T-helper 2 cell treated with Interferon-gamma antibody and Interleukin-4, amounts not matched to agents 100 ng/mL and 5 ng/mL, for 36 hours (primary cell): ENCODE data around the gene ISM1. TPM values are rescaled to one million over a fixed set of nuclear protein-coding genes. Genes with fewer than 3 reads are reported as not detected.

ENCODE experiments used
- intact Hi-C: fragments of 100-400 bp; cut with micrococcal nuclease; formaldehyde crosslinking; loops from one replicate; pipeline ENCODE4 v1.15.1; 2023
- total RNA-seq: library from RNA; stranded (reverse); gene quantifications from 2 replicates; pipeline ENCODE4 v1.2.3, GENCODE V29; 2022

ISM1 gene
- total RNA-seq, 1 donor from 2014 or later = 3.0 TPM

DNA sequence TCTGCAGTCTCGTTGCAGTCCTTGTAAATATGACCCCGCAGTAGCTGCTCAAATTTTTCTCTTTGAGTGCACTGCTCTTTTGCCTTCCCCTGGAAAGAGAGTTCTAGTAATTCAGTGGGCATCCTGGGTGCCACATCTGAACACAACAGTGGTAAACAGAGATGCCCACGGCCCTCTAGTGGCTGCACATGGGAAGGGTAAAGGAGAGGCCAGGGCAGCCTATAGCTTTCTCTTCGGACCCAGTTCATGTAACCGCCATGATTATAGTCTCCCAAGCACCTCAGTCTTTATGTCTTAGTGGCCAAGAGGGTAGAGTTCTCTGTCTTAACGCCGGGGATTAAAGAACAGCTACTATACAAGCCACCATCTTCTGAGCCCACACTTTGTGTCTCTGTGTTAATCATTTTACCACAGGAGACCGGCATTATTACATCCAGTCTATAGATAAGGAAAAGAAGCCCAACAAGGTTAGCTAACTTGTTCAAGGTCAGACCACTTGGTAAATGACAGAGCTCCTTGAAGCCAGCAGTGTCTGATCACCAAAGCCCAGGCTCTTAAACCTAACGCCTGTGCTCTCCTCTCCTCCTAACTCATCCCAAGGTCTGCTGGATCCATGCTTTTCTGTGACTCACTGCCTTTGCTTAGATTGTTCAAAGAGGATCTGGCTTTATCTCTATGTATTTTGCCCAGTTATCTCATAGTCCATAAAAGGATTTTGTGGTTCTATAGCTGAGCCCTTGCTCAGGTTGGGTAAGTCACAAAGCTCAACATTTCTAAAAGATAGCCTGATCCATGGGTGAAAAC is 81.8 kb downstream of the ISM1 start:
- intact Hi-C loops = loop anchor here (1.0 to 10.0 kb wide), 4 partner anchors 41 to 184 kb away; no protein-coding TSS in a partner anchor

DNA sequence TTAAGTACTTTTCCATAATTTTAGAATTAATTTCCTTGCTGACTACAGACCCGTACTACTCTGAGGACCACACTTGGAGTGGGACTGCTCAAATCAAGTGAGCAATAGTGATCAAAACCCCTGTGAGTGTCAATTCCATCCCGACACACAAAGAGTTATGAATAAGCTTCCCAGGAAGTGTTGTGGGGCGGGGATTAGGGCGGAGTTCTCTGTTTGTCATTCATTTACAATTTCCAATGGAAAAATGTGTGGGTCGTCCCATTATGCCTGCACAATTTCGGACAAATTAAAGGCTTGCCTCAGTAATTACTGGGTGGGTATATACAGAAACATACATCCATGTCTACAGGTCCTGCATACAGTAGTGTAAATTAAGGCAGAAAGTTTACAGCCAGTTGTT is 84.2 kb downstream of the ISM1 start:
- intact Hi-C loops = loop anchor here (10.0 kb wide), 1 partner anchor 60 kb away; no protein-coding TSS in a partner anchor

DNA sequence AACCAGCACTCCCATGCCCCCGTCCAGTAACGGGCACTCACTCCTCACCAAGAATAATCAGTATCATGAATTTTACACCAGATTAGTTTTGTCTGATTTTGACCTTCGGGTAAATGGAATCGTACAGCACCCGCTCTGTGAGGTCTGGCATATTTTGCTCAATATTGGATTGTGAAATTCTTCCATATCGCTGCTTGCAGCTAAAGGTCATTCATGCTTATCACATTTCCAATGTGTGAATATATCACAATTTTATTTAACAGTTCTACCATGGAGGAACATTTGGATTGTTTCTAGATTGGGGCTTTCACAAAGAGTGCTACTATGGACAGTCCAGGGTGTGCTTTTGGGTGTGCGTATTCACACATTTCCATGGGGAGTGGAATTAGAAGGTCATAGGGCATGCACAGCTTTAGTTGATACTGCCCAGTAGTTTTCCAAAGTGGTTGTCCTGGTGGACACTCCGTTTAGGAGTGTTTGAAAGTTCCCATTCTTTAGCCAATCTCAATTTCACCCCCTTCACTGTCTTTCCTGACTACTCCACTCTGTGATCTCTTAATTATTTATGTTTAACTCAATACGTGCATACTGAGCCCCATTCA is 86.6 kb downstream of the ISM1 start:
- intact Hi-C loops = loop anchor here (10.0 kb wide), 1 partner anchor 63 kb away; no protein-coding TSS in a partner anchor

GRCh38 chr20:13312300-13312699 is 91.2 kb downstream of the ISM1 start:
- intact Hi-C loops = no loop called here

- intact Hi-C loops = no loop called here
Observed at GRCh38 chr20:13313201-13313600, 92.1 kb downstream of the ISM1 start.

DNA sequence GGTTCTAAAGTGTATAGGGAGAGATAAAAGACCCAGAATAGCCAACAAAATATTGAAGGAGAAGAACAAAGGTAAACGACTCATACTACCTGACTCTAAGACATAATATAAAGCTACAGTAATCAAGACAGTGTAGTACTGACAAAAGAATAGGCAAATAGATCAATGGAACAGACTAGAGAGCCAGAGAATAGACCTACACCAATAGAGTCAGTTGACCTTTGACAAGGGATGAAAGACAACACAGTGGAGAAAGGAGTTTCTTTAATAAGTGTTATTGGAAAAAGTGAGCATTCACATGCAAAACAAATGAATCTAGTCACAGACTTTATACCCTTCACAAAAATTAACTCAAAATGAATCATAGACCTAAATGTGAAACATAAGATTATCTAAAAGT is 96.4 kb downstream of the ISM1 start:
- intact Hi-C loops = no loop called here

- intact Hi-C loops = no loop called here
Observed at GRCh38 chr20:13318871-13319521, 97.9 kb downstream of the ISM1 start.

DNA sequence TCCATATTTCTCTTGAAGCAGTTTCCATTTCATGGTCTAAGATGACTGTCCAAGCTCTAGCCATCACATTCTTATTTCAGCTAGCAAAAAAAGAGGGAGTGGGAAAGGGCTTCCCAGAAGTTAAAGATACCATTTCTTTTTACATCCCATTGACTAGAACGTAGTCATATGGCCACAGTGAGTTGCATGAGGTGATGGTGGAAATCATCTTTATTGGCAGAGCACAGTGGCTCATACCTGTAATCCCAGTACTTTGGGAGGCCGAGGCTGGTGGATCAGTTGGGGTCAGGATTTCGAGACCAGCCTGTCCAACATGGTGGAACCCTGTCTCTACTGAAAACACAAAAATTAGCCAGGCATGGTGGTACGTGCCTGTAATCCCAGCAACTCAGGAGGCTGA is 99.6 kb downstream of the ISM1 start:
- intact Hi-C loops = loop anchor here (10.0 kb wide), 2 partner anchors 224 to 464 kb away; partner anchors contain the start of genes ESF1 and NDUFAF5

- intact Hi-C loops = loop anchor here (10.0 kb wide), 2 partner anchors 223 to 463 kb away; partner anchors contain the start of genes ESF1 and NDUFAF5
Observed at GRCh38 chr20:13321416-13321815, 100.3 kb downstream of the ISM1 start.

DNA sequence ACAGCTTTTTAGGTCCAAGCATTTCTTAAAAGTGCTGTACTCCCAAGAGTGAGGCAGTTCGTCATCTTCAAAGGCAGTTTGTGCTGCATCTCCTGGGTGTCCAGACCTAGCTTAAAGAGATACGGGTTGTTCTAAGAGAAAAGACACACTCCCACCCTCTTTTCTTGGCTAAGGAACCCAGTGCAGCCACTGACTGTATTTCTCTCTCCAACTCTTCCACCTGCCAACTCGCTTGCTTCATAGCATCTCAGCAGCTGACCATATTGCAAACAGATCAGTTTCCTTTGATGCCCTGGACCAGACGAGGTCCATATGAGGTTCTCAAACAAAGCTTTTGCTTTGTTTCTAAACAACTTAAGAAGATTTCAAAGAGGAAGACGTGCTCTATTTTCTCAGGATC is 101.1 kb downstream of the ISM1 start:
- intact Hi-C loops = loop anchor here (10.0 kb wide), 2 partner anchors 223 to 463 kb away; partner anchors contain the start of genes ESF1 and NDUFAF5

DNA sequence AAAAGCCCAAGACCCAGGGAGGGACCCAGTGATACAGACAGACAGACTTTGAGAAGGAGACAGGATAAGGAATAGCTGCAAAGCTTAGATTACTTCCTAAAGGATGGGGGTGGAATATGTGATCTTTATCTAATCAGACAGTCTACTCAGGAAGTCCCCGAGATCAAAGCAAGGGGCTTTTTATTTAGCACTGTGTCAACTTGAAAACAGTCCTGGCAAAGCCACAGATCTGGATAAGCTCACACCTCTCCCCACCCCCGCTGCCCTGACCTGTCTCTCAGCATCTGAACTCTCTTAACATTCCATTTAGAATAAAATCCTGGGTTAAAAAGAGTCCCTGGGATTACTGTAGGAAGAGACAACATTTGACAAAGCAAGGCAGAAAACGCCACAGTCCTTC is 101.5 kb downstream of the ISM1 start:
- intact Hi-C loops = loop anchor here (10.0 kb wide), 2 partner anchors 222 to 462 kb away; partner anchors contain the start of genes ESF1 and NDUFAF5

DNA sequence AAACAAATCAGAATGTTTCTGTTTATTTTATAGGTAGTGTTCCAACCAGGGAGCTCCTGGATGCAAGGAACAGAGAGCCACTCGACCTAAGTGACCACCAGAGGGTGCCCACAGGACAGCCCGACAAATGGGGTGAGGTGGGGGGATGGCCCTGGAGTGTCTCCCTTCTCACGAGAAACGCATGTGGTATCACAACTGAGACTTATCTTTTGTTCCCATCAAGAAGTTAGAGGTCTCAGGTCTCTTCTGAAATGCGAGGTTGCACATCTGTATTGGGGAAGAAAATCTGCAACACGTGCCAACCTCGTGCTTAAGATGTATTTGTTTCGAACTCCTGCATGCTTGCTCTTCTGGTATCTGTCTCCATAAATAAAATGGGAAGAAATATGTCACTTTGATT is 104.0 kb downstream of the ISM1 start:
- intact Hi-C loops = loop anchor here (10.0 kb wide), 2 partner anchors 220 to 460 kb away; partner anchors contain the start of genes ESF1 and NDUFAF5

DNA sequence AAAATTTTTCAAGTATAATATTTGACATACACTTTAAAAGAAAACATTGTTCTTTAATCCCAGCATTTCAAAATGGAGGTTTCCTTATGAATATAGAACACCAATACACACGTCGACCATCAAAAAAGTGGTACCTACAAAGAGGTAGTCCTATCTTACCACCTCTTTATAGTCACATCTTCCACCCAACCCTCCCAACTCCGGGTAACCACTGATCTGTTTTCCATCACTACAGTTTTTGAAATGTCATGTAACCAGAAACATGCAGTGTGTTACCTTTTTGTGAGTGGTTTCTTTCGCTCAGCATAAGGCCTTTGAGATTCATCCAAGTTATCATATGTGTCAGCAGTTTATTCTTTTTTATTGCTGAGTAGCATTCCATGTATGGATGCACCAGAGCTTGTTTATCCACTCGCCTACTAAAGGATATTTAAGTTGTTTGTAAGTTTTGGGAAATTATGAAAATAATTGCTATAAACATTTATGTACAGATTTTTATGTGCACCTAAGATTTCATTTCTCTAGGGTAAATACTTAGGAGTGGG is 104.8 kb downstream of the ISM1 start:
- intact Hi-C loops = loop anchor here (10.0 kb wide), 2 partner anchors 219 to 459 kb away; partner anchors contain the start of genes ESF1 and NDUFAF5

- intact Hi-C loops = no loop called here
Observed at GRCh38 chr20:13331536-13331935, 110.5 kb downstream of the ISM1 start.

DNA sequence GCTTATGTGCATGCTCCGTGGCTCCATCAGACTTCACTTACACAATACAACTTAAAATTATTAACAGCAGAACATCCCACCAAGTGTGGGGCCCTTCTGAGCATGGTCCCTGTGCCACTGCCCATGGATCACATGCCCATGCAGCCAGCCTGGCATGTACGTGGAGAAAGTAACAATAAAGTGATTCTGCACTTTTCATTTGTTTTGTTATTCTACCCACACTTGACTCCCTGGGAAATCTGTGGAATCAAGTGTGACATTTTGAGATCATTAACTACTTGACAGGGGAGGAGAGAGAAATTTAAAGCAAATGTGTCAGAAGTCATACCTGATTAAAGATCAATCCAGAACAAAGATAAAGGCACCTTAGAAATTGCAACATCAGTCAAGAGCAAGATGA is 112.0 kb downstream of the ISM1 start:
- intact Hi-C loops = no loop called here

GRCh38 chr20:13333793-13334192 is 112.7 kb downstream of the ISM1 start:
- intact Hi-C loops = no loop called here

GRCh38 chr20:13336308-13337089 is 115.4 kb downstream of the ISM1 start:
- intact Hi-C loops = no loop called here

GRCh38 chr20:13337090-13337784 is 116.2 kb downstream of the ISM1 start:
- intact Hi-C loops = no loop called here

- intact Hi-C loops = no loop called here
Observed at GRCh38 chr20:13338097-13338661, 117.1 kb downstream of the ISM1 start.

DNA sequence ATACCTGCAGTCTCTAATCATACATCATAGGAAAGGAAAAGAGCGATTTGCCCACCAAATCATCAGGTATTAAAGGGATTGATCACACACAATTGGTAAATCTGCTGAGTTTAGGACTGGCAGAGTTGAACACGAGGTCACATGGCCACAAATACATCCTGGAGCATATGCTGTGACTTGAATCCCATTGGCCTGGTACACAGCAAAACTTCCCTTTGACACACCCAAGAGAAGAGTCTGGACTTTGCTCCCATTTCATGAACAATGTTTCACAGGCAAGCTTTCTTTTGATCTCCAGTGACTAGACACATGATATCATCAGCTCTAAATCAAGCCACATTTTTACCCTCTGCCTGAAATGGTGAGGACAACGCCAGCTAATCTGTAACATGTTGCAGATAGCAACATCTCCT is 117.9 kb downstream of the ISM1 start:
- intact Hi-C loops = no loop called here
